ENCODE measurements around the gene EGFLAM.
"Not testable (repeated sequence)": the region's sequence is repeated elsewhere in the genome, so short reads cannot be mapped to it uniquely, and the experiment has no call there.

Gene EGFLAM

DNA sequence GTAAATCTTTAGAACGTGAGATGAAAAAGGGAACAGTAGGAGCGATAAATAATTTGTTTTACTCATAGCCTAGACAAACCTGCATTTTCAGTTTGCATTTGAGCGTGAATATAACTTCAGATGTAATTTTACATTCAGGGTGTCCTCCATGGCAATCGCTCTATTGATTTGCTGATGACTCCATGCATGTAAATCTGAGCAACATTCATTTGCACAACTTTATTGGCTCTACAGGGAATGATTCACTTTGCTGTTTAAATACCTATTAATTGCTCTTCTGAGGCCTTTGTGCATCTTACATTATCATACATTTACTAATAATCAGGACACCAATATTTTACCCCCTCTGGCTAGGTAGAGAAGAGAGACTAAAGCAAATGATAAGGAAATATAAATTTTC, 122.2 kb downstream of the EGFLAM start:
- DNase-seq = no peak

DNA sequence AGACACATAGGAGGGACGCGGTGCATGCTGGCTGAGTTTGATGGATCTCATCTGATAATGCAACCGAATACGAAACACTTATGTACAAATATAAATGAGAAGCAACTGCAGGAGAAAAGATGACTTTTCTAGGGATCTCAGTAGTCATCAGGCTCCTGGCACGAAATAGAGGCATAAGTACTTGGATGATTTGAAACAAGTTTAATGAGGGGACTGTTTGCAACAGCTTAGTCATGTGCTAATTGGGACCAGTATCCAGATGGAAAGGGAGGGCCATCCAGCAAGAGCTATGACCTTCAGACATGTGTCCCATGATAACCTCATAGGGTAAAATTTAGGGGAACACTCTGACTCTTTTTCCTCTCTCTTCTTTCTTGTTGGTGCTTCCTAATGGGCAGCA, 123.0 kb downstream of the EGFLAM start:
- DNase-seq = no peak

DNA sequence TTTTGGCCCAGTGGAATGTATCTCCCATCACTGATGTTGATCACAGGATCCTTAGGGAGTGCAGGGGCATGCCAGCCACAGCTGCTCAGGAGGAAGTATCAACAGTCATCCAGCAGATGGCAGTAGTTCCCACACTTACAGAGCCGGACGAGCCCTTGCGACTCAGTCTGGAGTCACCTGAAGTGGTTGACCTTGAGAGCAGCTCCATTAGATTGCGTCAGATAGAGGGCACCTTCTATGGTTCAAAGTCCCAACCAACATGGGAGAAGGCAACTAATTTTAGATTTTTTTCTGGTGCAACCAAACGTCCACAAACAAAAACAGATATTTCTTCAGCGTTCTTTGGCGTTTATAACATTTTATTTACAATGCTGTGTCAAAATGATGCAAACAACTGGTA, 124.5 kb downstream of the EGFLAM start:
- DNase-seq = peak; percentile 14 to 38

DNA sequence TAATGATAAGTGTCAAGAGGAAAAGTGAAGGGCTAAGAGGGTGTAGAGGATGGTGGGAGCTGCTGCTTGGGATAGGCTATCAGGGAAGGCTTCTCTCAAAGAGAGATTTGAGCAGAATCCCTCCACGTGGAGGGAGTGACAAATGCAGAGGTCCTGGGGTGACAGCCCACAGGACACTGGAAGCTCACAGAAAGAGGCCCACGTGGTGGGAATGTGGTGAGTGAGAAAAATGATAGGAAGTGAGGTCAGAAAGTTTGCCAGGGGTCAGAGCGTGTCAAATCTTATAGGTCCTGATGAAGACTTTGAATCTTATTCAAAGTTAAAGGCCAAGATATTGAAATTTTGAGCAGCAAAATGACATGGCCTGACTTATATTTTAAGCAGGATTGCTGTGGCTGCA, 125.3 kb downstream of the EGFLAM start:
- no peak for DNase-seq

DNA sequence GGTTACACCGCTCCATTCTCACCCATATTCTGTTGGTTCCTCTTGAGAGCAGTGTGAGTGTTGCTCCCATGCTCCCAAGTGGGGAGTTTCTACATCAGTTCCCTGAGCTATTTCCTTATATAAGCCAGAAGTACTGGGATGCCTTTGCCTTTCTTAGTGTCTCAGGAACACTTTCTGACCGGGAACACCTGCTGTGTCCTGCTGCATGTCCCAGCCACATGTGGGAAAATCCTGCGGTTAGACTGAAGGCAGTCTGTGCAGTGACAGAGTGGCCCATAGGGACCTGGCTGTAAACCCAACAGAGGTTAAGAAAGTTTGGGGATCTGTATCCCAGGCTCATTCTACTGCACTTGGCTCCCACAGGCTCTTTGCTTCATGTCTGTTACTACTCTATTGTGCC, 126.0 kb downstream of the EGFLAM start:
- DNase-seq = no peak

DNA sequence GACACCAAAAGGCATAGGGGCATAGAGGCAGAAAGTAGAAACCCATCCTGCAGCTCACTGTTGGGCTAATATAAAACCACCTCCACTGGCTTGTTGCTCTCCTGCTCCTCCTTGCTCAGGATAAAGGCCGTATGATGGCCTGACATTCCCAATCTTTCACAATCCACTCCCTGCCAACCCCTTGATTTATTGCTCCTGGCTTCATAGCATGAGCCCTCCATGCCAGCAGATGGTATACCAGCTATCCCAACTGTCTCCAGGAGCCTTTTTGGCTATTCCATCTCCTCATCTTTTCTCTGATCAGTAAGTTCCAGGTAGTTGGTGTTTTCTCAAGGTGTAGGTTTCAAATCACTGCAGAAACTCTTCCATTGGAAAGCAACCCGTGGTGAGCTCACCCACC, 128.8 kb downstream of the EGFLAM start:
- DNase-seq = no peak

DNA sequence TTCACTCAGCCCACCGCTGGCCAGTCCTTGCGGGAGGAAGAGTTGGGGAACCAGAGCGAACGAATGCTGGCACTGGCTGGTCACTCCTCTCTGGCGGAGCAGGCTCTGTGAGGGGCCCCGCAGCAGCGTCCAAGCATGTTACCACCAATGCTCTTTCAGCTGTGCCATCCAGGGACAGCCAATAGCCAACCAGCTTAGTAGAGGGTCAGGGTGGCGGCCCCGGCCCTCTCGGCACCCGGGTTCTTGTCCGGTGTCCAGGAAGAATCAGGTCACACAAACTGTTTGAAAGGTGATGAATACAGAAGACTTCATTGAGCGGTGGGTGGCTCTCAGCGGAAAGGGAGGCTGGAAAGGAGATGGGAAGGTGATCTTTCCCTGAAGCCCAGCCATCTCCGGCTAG, 135.3 kb downstream of the EGFLAM start:
- no peak for DNase-seq

DNA sequence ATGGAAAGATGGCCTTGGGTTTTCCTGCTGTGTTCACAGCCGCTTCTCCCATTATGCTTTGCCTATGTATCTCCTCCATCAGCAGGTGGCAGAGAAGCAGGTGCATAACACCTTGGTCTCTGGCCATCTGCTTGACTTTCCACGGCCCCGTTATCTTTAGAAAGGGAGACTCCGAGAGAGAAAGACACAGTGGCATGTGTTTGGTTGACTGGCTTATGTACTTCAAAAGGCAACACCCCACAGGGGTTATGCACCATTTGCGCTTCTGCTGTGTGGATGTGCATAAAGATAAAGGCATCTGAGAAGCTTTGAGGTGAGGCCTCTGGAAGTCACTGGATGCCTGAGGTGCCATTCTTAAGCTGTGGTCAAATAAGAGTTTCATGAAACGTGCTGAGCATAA, 138.4 kb downstream of the EGFLAM start:
- no peak for DNase-seq

DNA sequence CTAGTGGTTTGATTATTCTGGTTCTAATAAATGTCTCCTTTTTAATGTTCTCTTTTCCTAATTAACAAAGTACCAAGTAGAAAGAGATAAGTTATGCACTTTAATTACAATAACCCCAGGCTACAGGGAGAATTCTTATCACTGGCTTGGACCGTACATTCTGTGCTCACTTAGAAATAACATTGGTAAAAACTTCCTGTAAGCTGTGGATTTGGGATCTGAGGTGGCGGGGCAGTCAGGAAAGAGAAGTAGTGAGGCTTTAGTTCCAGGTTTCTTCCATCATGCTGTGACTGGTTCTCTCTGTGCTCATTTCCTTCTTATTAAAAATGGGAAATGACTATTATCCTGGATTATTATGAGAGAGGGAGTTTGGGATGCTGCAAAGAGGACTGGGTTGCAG, 142.0 kb downstream of the EGFLAM start:
- no peak for DNase-seq

DNA sequence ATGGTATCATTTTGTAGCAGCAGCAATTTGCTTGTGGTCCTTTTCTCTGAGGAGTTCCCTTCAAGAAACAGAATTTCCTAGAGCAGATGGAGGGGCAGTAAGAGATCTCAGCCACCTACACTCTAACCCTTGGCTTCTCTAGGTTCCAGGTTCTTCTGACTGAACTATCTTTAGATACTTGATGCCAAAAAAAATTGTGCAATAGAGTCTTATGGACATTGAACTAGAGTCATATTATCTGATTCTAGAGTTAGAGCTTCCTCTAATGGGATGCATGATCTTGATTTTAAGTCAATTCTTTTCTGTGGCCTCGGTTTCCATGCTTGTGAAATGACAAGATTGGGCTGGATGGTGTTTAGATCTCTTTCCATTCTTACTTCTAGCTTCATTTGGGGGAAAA, 142.8 kb downstream of the EGFLAM start:
- no peak for DNase-seq

DNA sequence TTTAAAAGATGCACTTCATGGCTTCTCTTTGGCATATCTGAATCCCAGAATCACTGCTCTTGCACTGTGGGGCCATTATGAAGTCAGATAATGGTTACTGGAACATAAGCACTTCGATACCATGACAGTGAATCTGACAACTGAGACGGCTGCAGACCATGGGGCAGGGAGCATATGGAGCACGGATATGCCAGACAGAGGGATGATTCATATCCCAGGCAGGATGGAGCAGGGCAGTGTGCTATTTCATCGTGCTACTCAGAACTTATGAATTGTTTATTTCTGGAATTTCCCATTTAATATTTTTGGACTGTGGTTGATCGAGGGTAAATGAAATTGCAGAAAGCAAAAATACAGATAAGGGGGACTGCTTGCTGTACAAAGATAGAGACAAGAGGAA, 145.0 kb downstream of the EGFLAM start:
- no peak for DNase-seq

DNA sequence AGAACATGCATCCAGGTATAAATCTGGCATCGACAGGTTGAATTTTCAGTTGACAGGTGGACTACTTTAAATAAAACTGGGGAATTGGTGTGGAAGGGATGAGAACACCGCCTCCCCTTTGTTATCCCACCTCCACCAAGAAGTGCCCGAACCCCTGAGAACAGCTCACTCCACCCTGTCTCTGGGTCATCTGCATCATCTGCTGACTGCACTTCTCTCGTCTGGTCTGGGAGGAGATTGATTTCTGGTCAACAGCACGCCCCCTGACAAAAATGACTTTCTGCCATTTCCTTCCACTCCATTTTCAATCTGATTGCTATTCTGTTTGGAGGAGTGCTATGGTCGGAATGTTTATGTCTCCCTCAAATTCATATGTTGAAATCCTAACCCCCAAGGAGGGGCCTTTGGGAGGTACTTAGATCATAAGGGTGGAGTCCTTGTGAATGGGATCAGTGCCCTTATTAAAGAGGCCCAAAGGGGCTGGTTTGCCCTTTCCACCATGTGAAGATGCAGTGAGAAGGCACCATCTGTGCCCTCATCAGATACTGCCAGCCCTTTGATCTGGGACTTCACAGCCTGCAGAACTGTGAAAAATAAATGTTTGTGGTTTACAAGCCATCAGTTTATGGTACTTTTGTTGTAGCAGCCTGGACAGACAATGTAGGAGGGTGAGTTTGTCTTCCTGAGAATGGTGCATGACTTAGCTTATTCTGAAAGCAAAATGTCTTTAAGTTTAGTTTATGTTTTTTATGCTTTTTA, 145.7 kb downstream of the EGFLAM start:
- no peak for DNase-seq

DNA sequence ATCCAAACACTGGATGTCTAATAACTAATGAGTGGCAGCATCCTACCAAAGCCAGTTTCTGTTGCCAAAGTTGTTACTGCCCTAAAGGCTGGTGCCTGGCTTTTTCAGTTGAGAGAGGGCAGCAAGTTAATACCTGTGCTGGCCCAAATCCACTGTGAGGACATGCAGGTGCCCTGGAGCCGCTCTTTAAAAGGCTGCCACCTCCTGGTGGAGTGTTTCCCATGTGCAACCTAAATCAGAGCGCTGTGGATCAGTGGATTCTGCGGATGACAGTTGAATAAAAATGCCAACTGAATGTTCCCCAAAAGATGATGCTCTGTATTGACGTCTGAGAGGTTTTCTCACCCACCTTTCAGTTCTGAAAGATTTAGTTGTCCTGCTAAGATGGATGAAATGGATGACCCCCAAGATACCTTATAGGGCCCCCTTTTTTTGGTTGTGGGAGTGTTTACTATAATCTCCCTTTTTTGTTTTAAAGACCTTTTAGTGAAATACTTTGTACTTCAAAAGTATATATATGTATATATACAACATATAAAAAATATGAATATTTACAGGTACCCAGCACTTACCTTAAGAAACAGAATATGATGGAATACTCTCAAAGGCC, 146.4 kb downstream of the EGFLAM start:
- DNase-seq = no peak

DNA sequence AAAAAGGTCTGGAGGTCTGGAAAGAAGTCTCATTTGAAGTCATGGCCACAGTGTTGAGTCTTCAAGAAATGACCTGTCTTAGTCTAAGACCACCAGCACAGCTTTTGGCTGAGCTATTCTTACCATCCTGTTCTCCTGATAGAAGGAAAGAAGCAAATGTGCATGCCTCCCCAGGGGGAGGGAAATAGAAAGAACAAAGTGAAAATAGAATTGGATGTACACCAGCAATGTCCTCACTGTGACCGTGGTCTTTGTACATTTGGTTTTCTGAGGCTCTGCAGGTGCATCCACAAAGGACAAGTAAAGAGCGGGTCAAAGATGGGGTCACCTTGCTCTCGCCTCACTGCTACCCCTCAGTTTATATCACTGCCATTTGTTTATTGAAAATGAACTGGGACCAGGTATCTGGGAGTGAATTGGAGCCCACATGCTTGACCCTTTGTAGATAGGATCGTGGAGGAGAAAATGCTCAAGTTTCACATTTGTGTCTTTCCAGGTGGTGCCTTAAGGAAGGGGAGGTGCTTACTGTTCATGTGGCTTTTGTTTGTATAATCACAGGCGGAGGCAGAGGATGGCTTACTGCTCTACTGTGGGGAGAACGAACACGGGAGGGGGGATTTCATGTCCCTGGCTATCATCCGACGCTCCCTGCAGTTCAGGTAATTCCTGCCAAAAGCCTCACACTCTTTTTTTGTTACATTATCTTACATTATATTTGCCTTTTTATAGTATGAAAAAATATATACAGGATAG, 150.3 kb downstream of the EGFLAM start:
- DNase-seq = no peak

DNA sequence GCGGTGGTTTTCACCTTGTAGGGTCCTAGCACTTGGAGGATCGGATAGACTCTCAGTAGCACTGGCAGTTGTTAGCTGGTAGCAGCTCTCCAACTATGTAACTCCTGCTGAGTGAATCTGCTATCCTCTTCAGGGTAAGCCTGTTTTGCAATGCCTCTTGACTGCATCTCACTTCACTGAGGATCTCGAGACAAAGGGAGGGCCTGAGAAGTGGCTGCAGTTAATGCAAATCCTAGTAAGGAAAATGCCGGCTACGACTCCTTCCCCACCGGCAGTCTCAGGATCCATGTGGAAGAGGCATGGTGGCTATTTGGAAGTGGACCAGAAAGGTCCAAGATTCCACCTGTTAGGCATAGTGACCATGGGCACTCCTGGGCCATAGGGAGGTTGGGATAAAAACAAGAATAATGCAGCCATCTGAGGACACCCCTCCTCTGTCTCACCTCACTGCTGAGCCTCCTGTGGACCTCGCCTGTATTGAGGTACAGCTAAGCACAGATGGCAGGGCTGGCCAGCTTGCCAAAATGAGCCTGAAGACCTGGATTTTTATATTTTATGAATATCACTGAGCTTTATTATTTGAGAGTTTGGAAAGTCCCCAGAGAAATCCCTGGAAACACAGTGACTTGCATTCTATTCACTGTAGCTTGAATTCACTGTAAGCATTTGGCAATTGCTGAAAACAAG, 152.1 kb downstream of the EGFLAM start:
- DNase-seq = no peak

DNA sequence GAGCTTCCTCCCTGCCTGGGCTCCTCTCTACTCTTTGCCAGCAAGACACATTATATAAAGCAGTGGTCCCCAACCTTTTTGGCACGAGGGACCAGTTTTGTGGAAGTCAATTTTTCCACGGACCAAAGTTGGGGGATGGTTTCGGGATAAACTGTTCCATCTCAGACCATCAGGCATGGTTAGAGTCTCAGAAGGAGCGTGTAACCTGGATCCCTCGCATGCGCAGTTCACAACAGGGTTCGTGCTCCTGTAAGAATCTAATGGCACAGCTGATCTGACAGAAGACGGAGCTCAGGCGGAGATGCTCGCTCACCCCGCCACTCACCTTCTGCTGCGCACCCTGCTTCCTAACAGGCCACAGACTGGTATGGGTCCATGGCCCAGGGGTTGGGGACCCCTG, 155.3 kb downstream of the EGFLAM start:
- DNase-seq = no peak

DNA sequence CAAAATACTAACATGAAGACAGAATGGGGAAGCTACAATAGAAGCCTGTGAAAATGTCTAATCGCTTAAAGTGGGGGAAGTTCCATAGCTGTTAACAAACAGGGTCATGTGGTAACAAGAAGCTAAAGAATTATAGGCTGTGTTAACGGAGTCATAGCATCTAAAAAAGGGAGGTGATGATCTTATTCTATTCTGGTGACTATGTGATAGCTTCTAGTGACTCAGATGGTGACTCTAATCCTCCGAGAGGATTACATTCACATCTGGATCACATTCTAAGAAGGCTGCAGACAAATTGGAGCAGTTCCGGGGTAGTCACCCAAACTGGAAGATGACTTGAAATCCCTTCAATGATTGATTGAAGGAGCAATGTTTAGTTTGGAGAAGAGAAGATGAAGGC, 156.0 kb downstream of the EGFLAM start:
- DNase-seq = no peak

DNA sequence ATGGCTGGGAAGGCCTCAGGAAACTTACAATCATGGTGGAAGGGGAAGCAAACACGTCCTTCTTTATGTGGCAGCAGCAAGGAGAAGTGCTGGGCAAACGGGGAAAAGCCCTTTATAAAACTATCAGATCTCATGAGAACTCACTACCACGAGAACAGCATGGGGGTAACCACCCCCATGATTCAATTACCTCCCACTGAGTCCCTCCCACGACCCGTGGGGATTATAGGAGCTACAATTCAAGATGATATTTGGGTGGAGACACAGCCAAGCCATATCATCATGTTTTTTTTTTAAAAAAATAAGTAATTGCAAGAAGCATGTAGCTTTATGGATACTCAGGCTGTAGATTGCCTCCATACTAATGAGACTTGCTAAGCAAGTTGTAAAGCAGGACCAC, 157.4 kb downstream of the EGFLAM start:
- DNase-seq = not testable (repeated sequence)

DNA sequence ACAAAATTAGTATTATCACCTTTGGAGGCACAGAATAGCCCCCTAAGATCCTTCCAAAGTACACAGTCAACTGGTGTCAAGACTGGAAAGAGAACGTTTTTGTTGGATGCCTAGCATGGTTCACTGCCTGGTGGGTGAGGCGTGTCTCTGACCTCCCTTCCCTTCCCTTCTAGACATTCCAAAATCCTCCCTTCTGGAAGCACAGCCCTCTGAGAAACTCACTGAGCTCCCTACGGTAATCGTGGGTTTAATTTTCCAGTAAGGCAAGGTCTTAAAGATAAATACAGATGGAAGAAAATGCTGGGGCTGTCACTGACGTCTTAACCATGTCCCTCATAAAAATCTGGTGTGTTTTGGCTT, 159.3 kb downstream of the EGFLAM start:
- DNase-seq = no peak

DNA sequence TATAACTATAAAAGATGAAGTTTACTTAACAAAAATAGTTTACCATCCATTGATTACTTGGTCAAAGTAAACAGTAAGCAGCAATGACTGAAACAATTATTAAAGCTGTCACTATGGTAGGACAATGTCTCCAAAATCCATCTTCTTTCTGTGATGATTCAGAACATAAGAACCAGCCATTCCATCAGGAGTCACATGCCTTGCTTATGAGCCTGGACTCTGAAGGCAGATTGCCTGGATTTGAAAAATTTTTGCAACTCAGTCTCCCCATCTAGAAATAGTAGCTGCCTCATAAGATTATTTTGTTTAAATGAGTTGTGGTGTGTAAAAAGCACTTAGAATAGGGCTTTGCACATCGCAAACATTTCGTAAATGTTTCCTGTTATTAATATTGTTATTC, 161.9 kb downstream of the EGFLAM start:
- no peak for DNase-seq

DNA sequence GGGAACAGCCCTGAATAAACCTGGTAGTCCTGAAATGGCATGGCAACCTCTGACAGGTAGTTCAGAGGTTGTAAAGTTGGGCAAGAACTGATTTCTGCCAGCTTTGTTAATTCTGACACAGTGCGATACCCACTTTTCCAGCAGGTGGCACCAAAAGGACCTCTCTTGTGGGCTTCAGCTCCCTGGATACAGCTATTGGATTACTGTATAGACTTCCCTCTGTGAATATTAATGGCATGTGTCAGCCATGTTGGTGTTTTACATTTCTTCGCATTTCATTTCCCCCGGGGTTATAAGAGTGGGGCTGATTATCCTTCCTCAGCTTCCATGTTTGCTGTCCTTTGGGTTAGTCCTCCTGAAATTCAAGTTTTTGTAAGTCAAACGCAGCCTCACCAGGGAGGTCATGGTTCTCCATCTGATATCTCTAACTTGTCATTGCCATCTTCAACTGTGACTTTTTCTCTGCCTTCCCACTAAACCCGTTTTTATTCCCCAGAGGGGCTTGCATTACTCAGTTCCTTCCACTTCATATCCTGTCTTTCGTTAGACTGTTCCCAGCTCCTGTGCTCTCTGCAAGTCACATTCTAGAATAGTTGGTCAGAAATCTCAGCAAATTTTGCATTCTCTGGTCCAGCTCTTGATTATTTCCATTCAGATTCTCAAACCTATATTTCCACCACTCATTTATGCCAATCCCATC, 162.5 kb downstream of the EGFLAM start:
- peak; percentile 11 to 32 for DNase-seq

DNA sequence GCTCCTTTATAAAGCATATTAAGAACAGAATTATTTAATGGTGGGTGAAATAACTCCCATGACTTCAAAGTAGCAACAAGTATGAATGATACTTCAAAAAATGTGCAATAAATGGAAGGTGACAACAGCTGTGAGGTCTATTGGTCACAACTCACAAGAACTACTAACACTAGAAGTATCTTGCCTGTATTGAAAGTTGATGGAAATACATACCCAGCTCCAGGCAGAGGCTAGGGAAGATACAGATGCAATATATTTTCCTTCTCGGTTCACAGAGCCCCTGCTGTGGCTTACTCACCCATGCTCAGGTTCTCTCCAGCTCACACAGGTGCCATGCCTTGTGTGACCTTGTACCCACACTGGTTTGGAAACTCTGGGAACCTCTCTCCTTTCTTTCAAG, 164.3 kb downstream of the EGFLAM start:
- DNase-seq = no peak

All from hippocampal formation (tissue), 2 donors.